GM03348 (cell line): ENCODE measurements around the gene CFAP61.
"Not testable (repeated sequence)": the region's sequence is repeated elsewhere in the genome, so short reads cannot be mapped to it uniquely, and the experiment has no call there.

ENCODE experiments used
- DNase-seq: peaks from one replicate; pipeline ENCODE4 v3.0.0; 2012; ENCODE audit warnings: low spot score

The CFAP61 gene

DNA sequence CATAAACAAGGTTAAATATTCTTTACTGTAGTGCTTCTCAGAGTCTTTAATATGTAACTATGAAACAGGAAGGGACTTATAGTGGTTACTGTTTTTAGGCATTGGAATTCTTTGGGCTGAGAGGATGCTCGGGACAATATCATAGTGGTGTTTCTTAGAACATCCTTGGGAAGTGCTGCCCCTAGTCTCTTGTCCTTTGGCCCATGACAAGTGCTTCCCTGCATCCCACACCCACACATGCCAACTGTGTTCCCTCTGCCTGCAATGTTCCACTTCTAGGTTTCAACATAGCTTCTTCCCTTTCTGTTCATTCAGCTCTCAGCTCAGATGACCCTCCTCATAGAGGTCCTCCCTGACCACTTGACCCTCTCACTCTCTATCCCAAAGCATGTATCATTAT, 37.6 kb downstream of the CFAP61 start:
- DNase-seq: no peak

- DNase-seq: no peak
These were observed 40.5 kb downstream of the CFAP61 start for GRCh38 chr20:20092827-20093226.

- DNase-seq: no peak
These were observed 42.1 kb downstream of the CFAP61 start for GRCh38 chr20:20094410-20094809.

DNA sequence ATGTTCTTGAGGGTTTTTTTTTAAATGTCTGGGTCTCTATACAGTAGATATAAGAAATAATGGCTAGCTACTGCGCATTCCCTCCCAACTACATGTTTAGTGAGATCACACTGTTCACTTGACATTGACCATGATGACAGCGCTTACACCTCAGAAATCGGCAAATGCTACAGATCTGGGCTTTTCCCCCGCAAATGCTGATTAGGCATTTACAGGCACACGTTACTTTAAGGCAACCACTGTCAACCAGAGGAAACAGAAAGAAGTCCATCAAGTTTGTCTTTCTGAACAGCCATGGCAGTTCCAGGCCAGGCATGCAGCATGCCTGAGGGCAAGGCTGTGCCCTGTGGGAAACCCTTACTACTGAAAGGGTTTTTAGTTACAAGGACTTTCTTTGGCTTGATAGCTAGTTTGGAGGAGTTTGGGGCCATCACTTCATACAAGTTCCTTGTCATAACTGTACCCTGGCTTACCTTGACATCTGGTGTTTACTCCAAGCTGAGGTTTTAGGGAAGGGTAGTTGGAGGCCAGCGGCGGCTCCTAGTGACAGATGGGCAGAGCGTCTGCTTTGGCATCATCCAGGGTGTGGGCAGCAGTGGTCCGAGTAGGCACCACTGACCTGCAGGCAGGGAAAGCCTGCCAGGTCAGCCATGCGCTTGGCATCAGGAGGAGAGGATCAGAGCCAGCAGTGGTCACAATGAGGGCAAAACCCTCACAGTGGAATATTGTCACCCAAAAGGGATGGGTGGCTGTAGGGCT, 43.0 kb downstream of the CFAP61 start:
- DNase-seq: no peak

- DNase-seq: no peak
These were observed 44.1 kb downstream of the CFAP61 start for GRCh38 chr20:20096421-20096820.

- DNase-seq: no peak
These were observed 48.5 kb downstream of the CFAP61 start for GRCh38 chr20:20100881-20101280.

GRCh38 chr20:20102163-20102562, 49.8 kb downstream of the CFAP61 start:
- no peak for DNase-seq

GRCh38 chr20:20102716-20103258, 50.5 kb downstream of the CFAP61 start:
- no peak for DNase-seq

DNA sequence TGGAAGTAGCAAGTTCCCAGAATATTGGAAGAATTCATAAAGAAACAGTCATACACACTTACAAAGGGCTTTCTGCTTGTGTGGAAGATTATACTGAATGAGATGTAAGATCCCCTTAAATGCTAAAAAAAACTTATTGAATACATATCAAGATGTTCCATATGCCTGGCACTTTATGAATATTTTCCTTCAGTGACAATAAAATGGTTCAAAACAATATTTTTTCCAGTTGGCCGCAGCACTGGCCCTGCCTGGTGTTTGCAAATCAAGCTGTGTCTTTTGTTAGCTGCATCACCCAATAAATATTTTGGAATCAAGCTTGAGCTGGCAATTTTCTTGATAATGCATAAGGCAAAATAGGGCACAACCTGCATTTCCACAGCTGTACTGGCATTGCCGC, 51.2 kb downstream of the CFAP61 start:
- no peak for DNase-seq

GRCh38 chr20:20123187-20123586, 70.9 kb downstream of the CFAP61 start:
- DNase-seq: not testable (repeated sequence)

- DNase-seq: no peak
These were observed 78.1 kb downstream of the CFAP61 start for GRCh38 chr20:20130399-20130798.

DNA sequence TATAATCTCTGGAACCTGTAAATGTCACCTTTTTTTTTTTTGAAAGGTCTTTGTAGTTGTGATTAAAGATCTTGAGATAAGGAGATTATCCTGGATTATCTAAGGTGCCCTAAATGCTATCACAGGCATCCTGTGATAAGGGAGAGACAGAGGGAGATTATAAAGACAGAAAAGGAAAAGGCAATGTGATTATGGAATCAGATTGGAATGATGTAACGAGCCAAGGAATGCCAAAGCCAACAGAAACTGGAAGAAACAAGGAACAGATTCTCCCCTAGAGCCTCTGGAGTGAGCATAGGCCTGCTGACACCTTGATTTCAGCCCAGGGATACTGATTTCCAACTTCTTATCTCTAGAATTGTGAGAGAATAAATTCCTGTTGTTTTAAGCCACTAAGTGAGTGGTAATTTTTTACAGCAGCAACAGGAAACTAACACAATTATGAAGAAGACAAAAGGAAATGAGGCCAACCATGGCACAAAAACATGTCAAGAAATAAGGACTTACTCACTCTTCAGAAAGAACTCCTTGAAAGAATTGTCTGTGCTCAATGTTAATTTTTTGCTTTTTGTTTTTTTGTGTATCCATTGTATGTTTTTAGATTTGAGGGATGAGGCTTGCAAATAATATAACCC, 82.7 kb downstream of the CFAP61 start:
- DNase-seq: no peak

DNA sequence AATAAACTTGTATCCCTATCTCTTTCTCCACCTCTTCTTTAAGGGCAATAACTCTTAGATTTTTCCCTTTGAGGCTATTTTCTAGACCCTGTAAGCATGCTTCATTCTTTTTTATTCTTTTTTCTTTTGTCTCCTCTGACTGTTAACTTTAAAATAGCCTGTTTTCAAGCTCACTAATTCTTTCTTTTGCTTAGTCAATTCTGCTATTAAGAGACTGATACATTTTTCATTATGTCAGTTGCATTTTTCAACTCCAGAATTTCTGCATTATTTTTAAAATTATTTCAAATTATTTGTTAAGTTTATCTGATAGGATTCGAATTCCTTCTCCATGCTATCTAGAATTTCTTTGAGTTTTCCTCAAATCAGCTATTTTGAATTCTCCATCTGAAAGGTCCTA, 84.0 kb downstream of the CFAP61 start:
- DNase-seq: no peak

DNA sequence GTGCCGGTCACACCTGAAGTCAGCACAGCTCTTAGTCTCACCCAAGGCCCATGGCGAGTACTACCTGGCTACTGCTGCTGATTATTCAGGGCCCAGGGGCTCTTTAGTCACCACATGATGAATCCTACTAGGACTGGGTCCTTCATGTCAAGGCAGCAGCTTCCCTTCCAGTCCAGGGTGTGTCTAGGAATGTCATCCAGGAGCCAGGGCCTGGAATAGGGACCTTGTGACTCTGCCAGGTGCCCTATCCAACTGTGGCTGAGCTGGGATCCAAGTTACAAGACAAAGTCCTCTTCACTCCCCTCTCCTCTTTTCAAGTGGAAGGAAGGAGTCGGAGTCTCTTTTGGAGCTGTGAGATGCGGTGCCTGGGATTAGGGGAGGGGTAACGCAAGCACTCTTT, 85.5 kb downstream of the CFAP61 start:
- no peak for DNase-seq

- DNase-seq: no peak
These were observed 86.2 kb downstream of the CFAP61 start for GRCh38 chr20:20138301-20139064.

- no peak for DNase-seq
These were observed 87.1 kb downstream of the CFAP61 start for GRCh38 chr20:20139403-20139802.

DNA sequence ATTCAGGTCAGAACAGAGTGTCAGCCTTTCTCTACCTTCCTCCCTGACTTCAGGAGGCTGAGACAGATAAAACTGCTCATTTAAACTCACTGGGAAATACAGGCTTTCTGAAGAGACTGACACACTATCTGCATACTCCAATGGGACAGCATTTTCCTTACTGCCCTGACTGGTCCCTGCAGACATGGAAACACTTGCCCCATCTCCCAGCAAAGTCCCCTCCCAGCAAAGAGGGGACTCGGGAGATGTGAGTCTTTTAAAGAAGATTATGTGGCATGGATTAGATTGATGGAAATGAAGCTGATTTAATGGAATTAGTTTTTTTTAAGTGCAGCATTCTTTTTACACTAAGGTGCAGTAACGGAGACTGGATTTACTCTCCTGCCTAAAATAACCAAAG, 90.8 kb downstream of the CFAP61 start:
- no peak for DNase-seq

DNA sequence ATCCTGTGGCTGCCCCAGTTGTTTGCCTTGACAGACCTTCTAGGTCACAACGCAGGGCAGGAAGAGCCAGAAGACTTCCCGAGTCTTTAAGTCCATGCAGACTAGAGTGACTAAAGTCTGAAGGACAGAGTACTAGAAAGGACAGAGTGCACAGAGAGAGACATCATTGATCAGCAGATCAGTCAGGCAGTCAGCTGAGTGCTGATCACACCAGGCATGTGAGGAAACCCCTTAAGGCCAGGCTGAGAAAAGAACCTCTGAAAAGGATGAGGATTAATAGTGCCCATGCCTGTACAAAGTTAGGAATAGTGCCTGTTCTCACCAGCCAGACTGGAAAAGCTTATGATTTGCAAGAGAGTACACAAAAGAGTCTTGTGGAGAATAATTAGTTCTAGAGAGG, 91.3 kb downstream of the CFAP61 start:
- no peak for DNase-seq

GRCh38 chr20:20148779-20149178, 96.4 kb downstream of the CFAP61 start:
- DNase-seq: no peak

- no peak for DNase-seq
These were observed 97.9 kb downstream of the CFAP61 start for GRCh38 chr20:20150241-20150640.

- DNase-seq: no peak
These were observed 108.2 kb downstream of the CFAP61 start for GRCh38 chr20:20160520-20160919.

GRCh38 chr20:20161611-20162010, 109.3 kb downstream of the CFAP61 start:
- no peak for DNase-seq

DNA sequence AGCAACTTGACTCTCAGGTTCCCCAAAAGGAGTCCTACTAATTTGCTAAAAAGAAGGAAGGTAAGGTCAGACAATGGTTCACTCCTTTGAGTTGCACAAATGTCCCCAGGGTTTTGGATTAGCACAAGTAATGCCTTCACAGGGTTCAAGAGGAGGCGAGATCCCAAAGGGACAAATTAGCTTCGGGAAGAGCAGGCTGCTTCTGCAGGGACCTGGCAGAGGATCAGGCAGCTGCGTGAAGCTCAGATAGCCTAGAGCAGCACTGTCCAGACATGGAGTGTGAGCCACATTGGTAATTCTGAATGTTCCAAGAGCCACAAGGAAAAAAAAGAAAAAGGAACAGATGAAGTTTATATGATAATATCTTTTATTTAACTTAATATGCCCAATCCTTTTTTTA, 115.4 kb downstream of the CFAP61 start:
- DNase-seq: no peak
